GM19452 (cell line): ENCODE results near the gene SWI5.

Experiments used
- ATAC-seq: cut with Tn5 transposase; IDR thresholded peaks from one replicate; pipeline ENCODE4 v1.9.1; 2021; ENCODE audit not compliant: unreplicated experiment

The SWI5 gene

DNA sequence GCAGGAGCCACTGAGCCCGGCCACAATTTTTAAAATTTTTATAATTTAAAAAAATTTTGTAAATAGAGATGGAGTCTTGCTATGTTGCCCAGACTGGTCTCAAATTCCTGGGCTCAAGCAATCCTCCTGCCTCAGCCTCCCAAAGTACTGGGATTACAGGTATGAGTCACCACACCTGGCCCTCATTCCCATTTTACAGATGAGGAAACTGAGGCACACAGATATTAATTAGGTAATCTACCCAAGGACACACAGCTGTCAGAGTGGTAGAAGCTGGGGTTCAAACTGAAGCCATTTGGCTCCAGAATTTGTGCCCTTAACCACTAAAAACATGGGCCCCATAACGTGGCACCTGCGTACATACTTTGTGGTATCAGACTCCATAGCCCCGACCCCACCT, 38.6 kb downstream of the SWI5 start:
- no peak for ATAC-seq

GRCh38 chr9:128316421-128316820, 40.3 kb downstream of the SWI5 start:
- no peak for ATAC-seq

DNA sequence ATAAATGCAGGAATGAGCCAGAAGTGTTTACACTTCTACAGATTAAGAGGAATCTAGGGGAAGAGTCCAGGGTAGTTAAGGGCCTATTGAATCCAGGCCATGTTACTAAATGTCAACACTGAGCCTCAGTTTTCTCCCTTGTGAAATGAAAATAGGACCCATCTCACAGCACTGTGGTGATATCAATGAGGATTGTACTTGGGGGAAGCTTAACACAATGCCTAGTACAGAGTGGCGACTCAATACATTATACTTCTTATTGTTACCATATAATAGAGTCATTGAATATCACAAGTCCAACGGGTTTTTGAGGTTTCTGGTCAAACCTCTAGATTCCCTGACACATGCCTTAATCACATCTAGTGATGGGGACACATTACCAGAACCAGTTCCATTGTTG, 41.6 kb downstream of the SWI5 start:
- ATAC-seq, result no peak

DNA sequence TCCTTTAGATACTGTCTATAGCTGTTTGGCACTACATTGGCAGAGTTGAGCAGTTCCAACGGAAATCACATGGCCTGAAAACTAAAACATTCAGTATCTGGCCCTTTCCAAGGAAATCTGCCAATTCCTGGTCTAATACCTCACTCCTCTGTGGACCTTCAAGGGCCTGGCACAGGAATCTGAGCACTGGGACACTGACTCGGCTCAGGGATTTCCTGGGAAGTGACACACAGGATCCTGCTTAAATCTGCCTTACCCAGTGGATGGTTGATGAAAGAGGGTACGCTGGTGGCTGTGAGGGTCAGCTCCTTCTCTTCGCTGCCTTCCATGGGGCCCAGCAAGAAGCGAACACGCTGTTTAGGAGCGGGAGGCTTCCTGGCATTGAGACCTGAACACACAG, 45.3 kb downstream of the SWI5 start:
- ATAC-seq, result no peak

GRCh38 chr9:128321879-128322403, 45.9 kb downstream of the SWI5 start:
- peak; percentile 10 for ATAC-seq

GRCh38 chr9:128322404-128323211, 46.5 kb downstream of the SWI5 start, which contains the start of the genes COQ4 and TRUB2:
Gene COQ4 (plus strand): TSS chr9:128322839. CDS start chr9:128322859, 20 bp downstream.
Gene TRUB2 (minus strand): TSS chr9:128322447. CDS start chr9:128322408, 39 bp downstream.
- peak; percentile 76 for ATAC-seq

DNA sequence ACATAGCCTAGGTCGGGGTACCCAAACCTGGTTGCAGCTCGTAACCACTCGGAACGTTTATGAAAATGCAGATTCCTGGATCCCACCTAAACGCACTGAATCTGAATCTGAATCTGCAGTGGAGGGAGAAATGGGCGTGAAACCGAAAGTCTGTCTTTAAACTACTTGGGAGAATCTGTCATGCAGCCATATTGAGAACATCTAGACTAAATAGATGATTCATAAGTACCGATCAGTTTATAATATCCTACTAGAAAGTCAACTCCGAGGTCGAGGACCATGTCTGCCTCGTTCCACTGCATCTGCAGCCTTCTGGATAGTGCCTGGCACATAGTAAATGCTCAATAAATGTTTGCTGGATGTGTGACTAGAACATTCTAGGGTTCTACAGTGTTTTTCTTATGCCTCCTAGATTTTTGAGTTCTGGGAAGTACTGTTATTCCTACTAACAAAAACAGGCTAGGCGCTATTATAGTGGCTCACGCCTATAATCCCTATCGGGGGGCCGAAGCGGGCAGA, 47.2 kb downstream of the SWI5 start:
- ATAC-seq, result no peak

GRCh38 chr9:128323791-128324190, 47.7 kb downstream of the SWI5 start:
- no peak for ATAC-seq

GRCh38 chr9:128324401-128324800, 48.3 kb downstream of the SWI5 start:
- no peak for ATAC-seq

DNA sequence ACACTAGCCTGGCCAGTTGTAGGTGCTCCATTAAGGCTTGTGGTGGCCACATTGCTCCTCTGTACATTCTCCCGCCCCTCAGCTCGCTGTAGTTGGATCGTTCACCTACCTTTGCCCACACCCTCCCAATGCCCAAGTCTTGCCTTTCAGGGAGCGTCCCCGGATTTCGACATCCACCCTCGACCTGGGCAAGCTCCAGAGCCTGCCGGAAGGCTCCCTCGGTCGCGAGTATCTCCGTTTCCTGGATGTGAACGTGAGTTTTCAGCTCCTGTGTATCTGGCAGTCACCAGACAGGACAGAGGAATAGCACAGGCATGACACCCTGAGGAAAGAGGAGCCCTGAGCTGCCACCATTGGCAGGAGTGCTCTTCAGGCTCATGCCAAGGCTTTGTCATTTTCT, 49.6 kb downstream of the SWI5 start:
- no peak for ATAC-seq

GRCh38 chr9:128333451-128333869, 57.4 kb downstream of the SWI5 start:
- ATAC-seq, result no peak

- ATAC-seq, result no peak
Measured at GRCh38 chr9:128335161-128335560, 59.1 kb downstream of the SWI5 start.

DNA sequence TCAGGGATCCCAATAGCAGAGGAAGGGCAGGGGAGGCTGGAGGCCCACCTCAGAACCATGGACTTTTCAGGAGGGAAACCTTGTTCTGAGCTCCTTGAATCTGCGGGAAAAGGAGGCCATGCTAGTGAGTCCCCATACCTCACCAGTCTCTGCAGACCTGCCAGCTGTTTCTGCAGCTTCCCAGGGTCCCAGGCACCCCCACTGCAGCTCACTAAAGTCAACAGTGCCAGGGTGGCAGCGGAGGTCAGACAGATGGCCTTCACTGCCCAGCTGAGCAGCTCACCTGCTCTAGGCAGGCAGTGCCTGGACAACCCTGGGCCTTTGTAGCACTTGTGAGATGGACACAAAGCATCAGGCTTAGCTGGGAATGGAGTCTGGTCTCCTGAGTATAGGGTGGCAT, 59.8 kb downstream of the SWI5 start:
- ATAC-seq, result no peak

GRCh38 chr9:128337936-128338335, 61.9 kb downstream of the SWI5 start:
- ATAC-seq, result no peak
